Glutamatergic neuron (in vitro differentiated cells): ENCODE results near the gene PSMD3. TPM values are rescaled to one million over a fixed set of nuclear protein-coding genes. Genes with fewer than 3 reads are reported as not detected.
A peak's percentile ranks its signal among the peaks of the same experiment; 100 is the strongest.

Experiments used
- DNase-seq: peaks from one replicate; pipeline ENCODE4 v3.0.0; 2022
- H3K27ac Mint-ChIP-seq: one replicate; pipeline ENCODE4 v1.8.0; 2020; ENCODE audit warnings: mild to moderate bottlenecking, mixed read lengths, inconsistent platforms; ENCODE audit not compliant: unreplicated experiment
- H3K27me3 Mint-ChIP-seq: one replicate; pipeline ENCODE4 v1.8.0; 2020; ENCODE audit warnings: mild to moderate bottlenecking, moderate library complexity, mixed read lengths, inconsistent platforms; ENCODE audit not compliant: unreplicated experiment
- H3K36me3 Mint-ChIP-seq: one replicate; pipeline ENCODE4 v1.8.0; 2020; ENCODE audit warnings: mild to moderate bottlenecking, mixed read lengths, inconsistent platforms; ENCODE audit not compliant: unreplicated experiment
- H3K4me1 Mint-ChIP-seq: one replicate; pipeline ENCODE4 v1.8.0; 2020; ENCODE audit warnings: mild to moderate bottlenecking, low read depth, mixed read lengths, inconsistent platforms; ENCODE audit not compliant: unreplicated experiment
- H3K4me3 Mint-ChIP-seq: one replicate; pipeline ENCODE4 v1.8.0; 2020; ENCODE audit warnings: mild to moderate bottlenecking, mixed read lengths, inconsistent platforms; ENCODE audit not compliant: unreplicated experiment
- H3K9me3 Mint-ChIP-seq: one replicate; pipeline ENCODE4 v1.8.0; 2020; ENCODE audit warnings: mild to moderate bottlenecking, moderate library complexity, mixed read lengths, inconsistent platforms; ENCODE audit not compliant: unreplicated experiment
- total RNA-seq: library from RNA; stranded (reverse); fragmentation: NEBNext Ultra II Directional; extraction: Animal tissue kit (Norgen Biotek cat#: 25700); gene quantifications from one replicate; pipeline ENCODE4 v1.2.1, GENCODE V29; 2021; ENCODE audit not compliant: unreplicated experiment
- TF ChIP-seq, protein P1 (sequence below): fragments of 200-600 bp; sonication (generic); IDR thresholded peaks from one replicate; pipeline ENCODE4 v1.5.0; 2021; ENCODE audit not compliant: partially characterized antibody, unreplicated experiment

PSMD3 gene
- total RNA-seq, 1 donor from 2014 or later = 113 TPM

DNA sequence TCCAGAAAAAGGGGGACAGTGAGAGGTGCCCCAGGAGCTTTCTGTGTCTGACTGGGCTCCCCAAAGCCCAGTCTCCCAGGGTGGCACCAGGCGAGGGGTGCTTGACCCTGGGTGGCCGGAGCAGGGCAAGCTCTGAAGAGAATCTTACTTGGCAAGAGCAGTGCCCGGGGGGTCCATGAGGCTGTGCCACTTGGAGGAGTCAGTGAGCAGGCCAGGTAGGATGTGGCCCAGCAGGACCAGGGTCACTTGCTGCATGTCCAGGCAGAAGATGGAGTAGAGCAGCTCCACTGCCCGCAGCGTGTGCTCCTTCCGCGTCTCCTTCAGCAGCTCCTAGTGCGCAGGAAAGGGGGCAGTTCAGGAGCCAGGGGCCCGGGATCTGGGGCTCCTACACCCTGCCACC is 41.9 kb downstream of the PSMD3 start:
- H3K36me3 Mint-ChIP-seq = no peaks in the 10 kb centered on the region
- H3K27me3 Mint-ChIP-seq = peaks cover 3% of the 10 kb centered on the region
- H3K4me3 Mint-ChIP-seq = no peak overlapping the region
- no peak for DNase-seq
- peaks cover 7% of the 10 kb centered on the region for H3K9me3 Mint-ChIP-seq
- no peak overlapping the region for H3K27ac Mint-ChIP-seq
- TF ChIP-seq, protein P1, sequence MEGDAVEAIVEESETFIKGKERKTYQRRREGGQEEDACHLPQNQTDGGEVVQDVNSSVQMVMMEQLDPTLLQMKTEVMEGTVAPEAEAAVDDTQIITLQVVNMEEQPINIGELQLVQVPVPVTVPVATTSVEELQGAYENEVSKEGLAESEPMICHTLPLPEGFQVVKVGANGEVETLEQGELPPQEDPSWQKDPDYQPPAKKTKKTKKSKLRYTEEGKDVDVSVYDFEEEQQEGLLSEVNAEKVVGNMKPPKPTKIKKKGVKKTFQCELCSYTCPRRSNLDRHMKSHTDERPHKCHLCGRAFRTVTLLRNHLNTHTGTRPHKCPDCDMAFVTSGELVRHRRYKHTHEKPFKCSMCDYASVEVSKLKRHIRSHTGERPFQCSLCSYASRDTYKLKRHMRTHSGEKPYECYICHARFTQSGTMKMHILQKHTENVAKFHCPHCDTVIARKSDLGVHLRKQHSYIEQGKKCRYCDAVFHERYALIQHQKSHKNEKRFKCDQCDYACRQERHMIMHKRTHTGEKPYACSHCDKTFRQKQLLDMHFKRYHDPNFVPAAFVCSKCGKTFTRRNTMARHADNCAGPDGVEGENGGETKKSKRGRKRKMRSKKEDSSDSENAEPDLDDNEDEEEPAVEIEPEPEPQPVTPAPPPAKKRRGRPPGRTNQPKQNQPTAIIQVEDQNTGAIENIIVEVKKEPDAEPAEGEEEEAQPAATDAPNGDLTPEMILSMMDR = no peak
- peaks cover 23% of the 10 kb centered on the region for H3K4me1 Mint-ChIP-seq

DNA sequence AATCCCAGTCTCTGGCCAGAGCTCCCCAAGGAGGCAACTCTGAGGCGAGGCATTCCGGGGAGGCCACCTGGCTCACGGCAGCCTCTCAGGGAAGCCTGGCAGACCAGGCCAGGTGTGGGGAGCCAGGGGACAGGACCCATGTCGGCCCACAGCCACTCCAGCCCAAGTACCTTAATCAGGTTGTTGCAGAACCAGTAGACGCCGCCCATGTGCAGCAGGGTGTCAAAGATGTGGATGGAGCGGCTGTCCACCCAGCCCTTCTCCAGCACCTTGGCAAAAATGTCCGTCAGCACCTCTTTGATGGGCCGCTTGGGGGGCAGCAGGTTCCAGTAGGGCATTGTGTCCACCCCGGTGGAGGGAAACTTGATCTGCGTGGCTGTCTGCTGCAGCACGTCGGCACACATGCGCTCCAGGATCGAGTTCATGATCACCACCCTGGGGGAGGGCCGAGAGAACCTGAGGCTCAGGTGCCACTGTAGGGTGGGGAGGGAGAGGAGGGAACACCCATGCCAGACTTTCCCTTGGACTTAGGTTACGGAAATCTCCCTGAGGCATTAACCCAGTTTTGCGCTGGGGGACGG is 42.4 kb downstream of the PSMD3 start:
- peaks cover 23% of the 10 kb centered on the region for H3K4me1 Mint-ChIP-seq
- no peak for DNase-seq
- H3K36me3 Mint-ChIP-seq = no peaks in the 10 kb centered on the region
- H3K27me3 Mint-ChIP-seq = peaks cover 2% of the 10 kb centered on the region
- H3K27ac Mint-ChIP-seq = no peak overlapping the region
- TF ChIP-seq, protein P1 = no peak
- peaks cover 7% of the 10 kb centered on the region for H3K9me3 Mint-ChIP-seq
- H3K4me3 Mint-ChIP-seq = no peak overlapping the region

DNA sequence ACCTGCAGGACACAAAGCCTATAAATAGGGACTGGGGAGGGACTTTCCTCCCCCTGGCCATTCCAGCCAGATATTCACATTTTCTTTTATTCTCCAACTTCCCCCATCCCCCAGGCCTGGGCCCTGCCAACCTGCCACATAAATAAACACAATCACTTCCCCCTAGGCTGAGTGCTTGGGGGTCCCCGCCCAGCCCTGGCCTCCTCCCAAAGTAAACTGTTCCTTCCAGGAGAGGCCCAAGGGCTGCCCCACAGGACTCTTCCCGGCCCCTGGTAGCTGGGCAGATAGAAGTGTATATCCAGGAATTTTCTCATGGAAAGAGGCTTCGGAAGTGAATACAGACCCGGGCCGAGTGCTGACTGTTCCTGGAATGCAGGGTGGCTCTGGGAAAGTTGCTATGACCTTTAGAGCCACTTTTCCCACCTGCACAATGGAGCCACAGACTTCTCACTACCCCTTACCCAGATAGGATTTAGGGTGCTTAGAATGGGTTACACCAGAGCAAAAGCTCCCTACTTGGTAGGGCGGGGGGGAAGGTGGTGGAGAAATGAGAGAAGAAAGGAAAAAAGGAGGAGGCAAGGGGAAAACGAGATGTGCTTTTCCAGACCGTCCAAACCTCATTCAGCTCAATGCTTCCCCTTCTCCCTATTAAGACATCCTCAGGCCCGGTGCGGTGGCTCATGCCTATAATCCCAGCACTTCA is 43.1 kb downstream of the PSMD3 start:
- DNase-seq = no peak
- TF ChIP-seq, protein P1 = no peak
- H3K9me3 Mint-ChIP-seq = peaks cover 7% of the 10 kb centered on the region

GRCh38 chr17:40024901-40025300 is 44.3 kb downstream of the PSMD3 start:
- no peak overlapping the region for H3K27ac Mint-ChIP-seq
- TF ChIP-seq, protein P1 = no peak
- peaks cover 5% of the 10 kb centered on the region for H3K9me3 Mint-ChIP-seq
- no peak overlapping the region for H3K4me3 Mint-ChIP-seq
- no peak for DNase-seq
- no peaks in the 10 kb centered on the region for H3K36me3 Mint-ChIP-seq
- no peaks in the 10 kb centered on the region for H3K27me3 Mint-ChIP-seq
- H3K4me1 Mint-ChIP-seq = peaks cover 15% of the 10 kb centered on the region

More for the DNA sequence above, 43.1 kb downstream of the PSMD3 start:
- H3K27ac Mint-ChIP-seq = no peak overlapping the region
- H3K4me1 Mint-ChIP-seq = peaks cover 22% of the 10 kb centered on the region
- no peak overlapping the region for H3K4me3 Mint-ChIP-seq
- peaks cover 2% of the 10 kb centered on the region for H3K27me3 Mint-ChIP-seq
- H3K36me3 Mint-ChIP-seq = no peaks in the 10 kb centered on the region

- Mint-ChIP-seq H3K27ac (peak overlapping the region; percentile 44), H3K36me3 (no peaks in the 10 kb centered on the region), H3K9me3 (peaks cover 5% of the 10 kb centered on the region), H3K4me1 (peaks cover 13% of the 10 kb centered on the region), H3K27me3 (no peaks in the 10 kb centered on the region), H3K4me3 (no peak overlapping the region)
- no peak for DNase-seq
- TF ChIP-seq, protein P1 = no peak
These were observed 45.0 kb downstream of the PSMD3 start for GRCh38 chr17:40025559-40025958.
